ENCODE results near the gene NSUN5.

- TF ChIP-seq GATA2 (IDR thresholded peaks at IDR 0.05; ENCODE audit: low read depth, low read length), result no peak
- TF ChIP-seq GATA3 (IDR thresholded peaks at IDR 0.05; ENCODE audit: low read depth, low read length), result no peak
These were observed 457 bp downstream of the NSUN5 start for GRCh38 chr7:73308074-73308664.
